ENCODE measurements around the gene FLNC.

DNA sequence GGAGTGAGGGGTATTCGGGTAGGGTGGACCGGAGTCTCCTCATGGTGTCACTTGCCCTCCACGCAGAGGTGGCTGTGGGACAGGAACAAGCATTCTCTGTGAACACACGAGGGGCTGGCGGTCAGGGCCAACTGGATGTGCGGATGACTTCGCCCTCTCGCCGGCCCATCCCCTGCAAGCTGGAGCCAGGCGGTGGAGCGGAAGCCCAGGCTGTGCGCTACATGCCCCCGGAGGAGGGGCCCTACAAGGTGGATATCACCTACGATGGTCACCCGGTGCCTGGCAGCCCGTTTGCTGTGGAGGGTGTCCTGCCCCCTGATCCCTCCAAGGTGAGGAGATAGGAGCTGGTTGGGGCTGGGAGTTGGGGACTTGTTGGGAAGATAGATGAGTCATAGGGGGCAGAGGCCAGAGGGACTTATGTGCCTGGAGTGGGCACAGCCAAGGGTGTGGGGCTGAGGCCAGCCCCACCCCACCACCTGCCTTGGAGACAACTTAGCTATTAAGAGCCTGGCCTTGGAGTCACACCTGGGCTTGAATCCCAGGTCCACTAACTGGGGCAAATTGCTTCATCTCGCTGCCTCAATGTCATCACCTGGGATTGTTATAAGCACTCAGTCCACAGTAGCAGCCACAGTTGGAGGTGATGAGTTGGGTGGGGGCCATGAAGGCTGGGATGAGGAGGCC lies 13.9 kb downstream of the FLNC start:
- TF ChIP-seq POLR2A (IDR thresholded peaks at IDR 0.05): no peak
- TF ChIP-seq, protein P1, sequence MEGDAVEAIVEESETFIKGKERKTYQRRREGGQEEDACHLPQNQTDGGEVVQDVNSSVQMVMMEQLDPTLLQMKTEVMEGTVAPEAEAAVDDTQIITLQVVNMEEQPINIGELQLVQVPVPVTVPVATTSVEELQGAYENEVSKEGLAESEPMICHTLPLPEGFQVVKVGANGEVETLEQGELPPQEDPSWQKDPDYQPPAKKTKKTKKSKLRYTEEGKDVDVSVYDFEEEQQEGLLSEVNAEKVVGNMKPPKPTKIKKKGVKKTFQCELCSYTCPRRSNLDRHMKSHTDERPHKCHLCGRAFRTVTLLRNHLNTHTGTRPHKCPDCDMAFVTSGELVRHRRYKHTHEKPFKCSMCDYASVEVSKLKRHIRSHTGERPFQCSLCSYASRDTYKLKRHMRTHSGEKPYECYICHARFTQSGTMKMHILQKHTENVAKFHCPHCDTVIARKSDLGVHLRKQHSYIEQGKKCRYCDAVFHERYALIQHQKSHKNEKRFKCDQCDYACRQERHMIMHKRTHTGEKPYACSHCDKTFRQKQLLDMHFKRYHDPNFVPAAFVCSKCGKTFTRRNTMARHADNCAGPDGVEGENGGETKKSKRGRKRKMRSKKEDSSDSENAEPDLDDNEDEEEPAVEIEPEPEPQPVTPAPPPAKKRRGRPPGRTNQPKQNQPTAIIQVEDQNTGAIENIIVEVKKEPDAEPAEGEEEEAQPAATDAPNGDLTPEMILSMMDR (IDR thresholded peaks at IDR 0.05): no peak

All from uterus (tissue), 2 donors.